GM23338 (cell line): Measurements from ENCODE around the gene KTI12. TPM values are rescaled to one million over a fixed set of nuclear protein-coding genes. Genes with fewer than 3 reads are reported as not detected.

Source experiments
- ATAC-seq: fragments of 200-7000 bp; cut with Tn5 transposase; 3 replicates; pipeline ENCODE4 v1.9.1; 2020
- DNase-seq: peaks from one replicate; pipeline ENCODE4 v3.0.0-alpha.2; 2015; ENCODE audit warnings: low spot score
- H2AFZ ChIP-seq: fragments of 200-600 bp; sonication (generic); 2 replicates; pipeline ENCODE4 v1.8.0; 2016; ENCODE audit warnings: antibody characterized with exemption, mild to moderate bottlenecking, moderate library complexity
- H3F3A ChIP-seq: fragments of 200-600 bp; sonication (generic); replicated peaks from 2 replicates; pipeline ENCODE4 v1.8.0; 2017; ENCODE audit warnings: antibody characterized with exemption, mixed run types, low read depth
- H3K27ac ChIP-seq: fragments of 200-600 bp; sonication (generic); 2 replicates; pipeline ENCODE4 v1.6.1; 2016; ENCODE audit warnings: low read depth
- H3K27me3 ChIP-seq: fragments of 200-600 bp; sonication (generic); 2 replicates; pipeline ENCODE4 v1.8.0; 2016; ENCODE audit warnings: mild to moderate bottlenecking, mixed run types, moderate library complexity; ENCODE audit not compliant: insufficient read depth
- H3K36me3 ChIP-seq: fragments of 200-600 bp; sonication (generic); 2 replicates; pipeline ENCODE4 v1.8.0; 2016; ENCODE audit warnings: mild to moderate bottlenecking; ENCODE audit not compliant: insufficient read depth
- H3K4me1 ChIP-seq: fragments of 200-600 bp; sonication (generic); 2 replicates; pipeline ENCODE4 v1.8.0; 2016; ENCODE audit warnings: mild to moderate bottlenecking, moderate library complexity; ENCODE audit not compliant: insufficient read depth
- H3K4me2 ChIP-seq: fragments of 200-600 bp; sonication (generic); 2 replicates; pipeline ENCODE4 v1.7.1; 2017; ENCODE audit warnings: mixed run types
- H3K4me3 ChIP-seq: fragments of 200-600 bp; sonication (generic); 2 replicates; pipeline ENCODE4 v1.6.1; 2016; ENCODE audit warnings: mixed run types
- H3K79me2 ChIP-seq: fragments of 200-600 bp; sonication (generic); replicated peaks from 2 replicates; pipeline ENCODE4 v1.8.0; 2017; ENCODE audit warnings: mild to moderate bottlenecking; ENCODE audit not compliant: insufficient read depth
- H3K9me2 ChIP-seq: fragments of 200-600 bp; sonication (generic); 2 replicates; pipeline ENCODE4 v1.8.0; 2017; ENCODE audit not compliant: insufficient read depth
- H4K20me1 ChIP-seq: fragments of 200-600 bp; sonication (generic); replicated peaks from 2 replicates; pipeline ENCODE4 v1.8.0; 2017; ENCODE audit warnings: mild to moderate bottlenecking; ENCODE audit not compliant: insufficient read depth
- H3K27ac Mint-ChIP-seq: 2 replicates; pipeline ENCODE4 v1.8.0; 2020; ENCODE audit warnings: inconsistent platforms, mild to moderate bottlenecking, moderate library complexity, mixed read lengths
- H3K27me3 Mint-ChIP-seq: 3 replicates; pipeline ENCODE4 v1.8.0; 2022; ENCODE audit warnings: low read depth, mild to moderate bottlenecking, moderate library complexity, mixed read lengths, inconsistent platforms; ENCODE audit not compliant: insufficient read depth, poor library complexity
- H3K36me3 Mint-ChIP-seq: 3 replicates; pipeline ENCODE4 v1.8.0; 2021; ENCODE audit warnings: low read depth, mild to moderate bottlenecking, inconsistent platforms, moderate library complexity, mixed read lengths
- H3K4me1 Mint-ChIP-seq: 3 replicates; pipeline ENCODE4 v1.8.0; 2020; ENCODE audit warnings: mild to moderate bottlenecking, inconsistent platforms, mixed read lengths
- H3K4me3 Mint-ChIP-seq: 3 replicates; pipeline ENCODE4 v1.8.0; 2021; ENCODE audit warnings: moderate library complexity, mild to moderate bottlenecking, inconsistent platforms, mixed read lengths
- H3K9me3 Mint-ChIP-seq: 3 replicates; pipeline ENCODE4 v1.8.0; 2020; ENCODE audit warnings: moderate library complexity, mild to moderate bottlenecking, inconsistent platforms, mixed read lengths
- CREB1 ChIP-seq: fragments of 250-450 bp; sonication (Bioruptor Pico); IDR thresholded peaks from 2 replicates; pipeline ENCODE4 v1.5.0; 2020; ENCODE audit warnings: low read depth, mild to moderate bottlenecking, moderate library complexity
- CTCF ChIP-seq, 2 experiments: fragments of 200-600 bp in 1 of 2; sonication (generic) in 1 of 2; conservative IDR thresholded peaks; 2 replicates each; pipeline versions ENCODE4 v1.5.1 to v1.6.1; 2016 to 2017; ENCODE audit warnings: antibody characterized with exemption in 2 of 2, low read depth in 2 of 2, mild to moderate bottlenecking in 2 of 2, moderate library complexity in 1 of 2
- ETS1 ChIP-seq: IDR thresholded peaks from 2 replicates; pipeline ENCODE4 v1.6.1; 2016; ENCODE audit warnings: antibody characterized with exemption
- EZH2 ChIP-seq: fragments of 200-600 bp; sonication (generic); IDR thresholded peaks from one replicate; pipeline ENCODE4 v1.8.0; 2017; ENCODE audit warnings: antibody characterized with exemption, mild to moderate bottlenecking, low read depth; ENCODE audit not compliant: unreplicated experiment
- JUNB ChIP-seq: IDR thresholded peaks from one replicate; pipeline ENCODE4 v1.6.1; 2016; ENCODE audit warnings: antibody characterized with exemption; ENCODE audit not compliant: unreplicated experiment
- REST ChIP-seq: IDR thresholded peaks from one replicate; pipeline ENCODE4 v1.6.1; 2018; ENCODE audit warnings: antibody characterized with exemption; ENCODE audit not compliant: unreplicated experiment
- STAT1 ChIP-seq: IDR thresholded peaks from one replicate; pipeline ENCODE4 v1.6.1; 2016; ENCODE audit warnings: antibody characterized with exemption; ENCODE audit not compliant: unreplicated experiment
- ZNF114 ChIP-seq: fragments of 250-450 bp; sonication (Bioruptor Pico); IDR thresholded peaks from 2 replicates; pipeline ENCODE4 v1.5.0; 2020; ENCODE audit warnings: mild to moderate bottlenecking, moderate library complexity
- polyA plus RNA-seq: library from polyadenylated mRNA; unstranded; fragments of >200 nt; fragmentation: Nextera tagmentation; extraction: Ambion mirVana; gene quantifications from 2 replicates; pipeline ENCODE4 v1.2.1, GENCODE V29; 2016
- total RNA-seq: library from RNA; depleted of rRNA; stranded (reverse); fragments of >200 nt; shearing (Covaris generic); gene quantifications from 2 replicates; pipeline ENCODE4 v1.2.3, GENCODE V29; 2014

KTI12 gene
- total and polyA plus RNA-seq, 2 experiments from 2014 or later = 8.7 to 13.0 TPM

- TF ChIP-seq STAT1 (no peak), REST (no peak), CTCF (conservative IDR thresholded peaks at IDR 0.05; ENCODE audit: low read depth in 2 of 2) (no peak), ETS1 (no peak), EZH2 (no peak)
These were observed 34.9 kb downstream of the KTI12 start (continued) for GRCh38 chr1:51998701-51999100.

- Histone ChIP-seq H3K36me3 (no peaks in the 10 kb centered on the region), H3K4me1 (peaks cover 14% of the 10 kb centered on the region), H3K4me3 (0 out of 2 replicates have a peak overlapping the region, but pooled peaks have one; percentile 4), H2AFZ (peak overlapping the region; percentile 89), H3F3A (no peaks in the 10 kb centered on the region), H3K4me2 (peak overlapping the region; percentile 27), H3K9me2 (no peaks in the 10 kb centered on the region), H3K27me3 (no peaks in the 10 kb centered on the region), H3K27ac (no peak overlapping the region), H4K20me1 (no peaks in the 10 kb centered on the region), H3K79me2 (no peaks in the 10 kb centered on the region)
- no peaks in the 10 kb centered on the region for H3K36me3 Mint-ChIP-seq
- ATAC-seq (peak; percentile 83), DNase-seq (peak; percentile 60)
- H3K9me3 Mint-ChIP-seq = no peaks in the 10 kb centered on the region
- no peak overlapping the region for H3K27ac Mint-ChIP-seq
- peaks cover 1% of the 10 kb centered on the region for H3K27me3 Mint-ChIP-seq
- H3K4me3 Mint-ChIP-seq = peak overlapping the region; percentile 43; the same call in 2 of the 3 replicates
- H3K4me1 Mint-ChIP-seq = peaks cover 19% of the 10 kb centered on the region
- TF ChIP-seq CREB1 (no peak), JUNB (no peak), ETS1 (no peak), REST (no peak), ZNF114 (CRISPR knock-in tag) (no peak)
These were observed 35.6 kb downstream of the KTI12 start for GRCh38 chr1:51997974-51998382.
